ENCODE measurements around the gene SMIM3. TPM values are rescaled to one million over a fixed set of nuclear protein-coding genes. Genes with fewer than 3 reads are reported as not detected.

SMIM3 gene
- total and polyA plus RNA-seq, 4 donors, result 14.0 to 54.8 (median 17.0) TPM

- no peaks in the 10 kb centered on the region for H3K27me3 ChIP-seq (ENCODE audit: control insufficient read depth in 3 of 3, insufficient read depth in 3 of 3, low read length in 2 of 3)
- no peak for DNase-seq
- no peaks in the 10 kb centered on the region for H3K9me3 ChIP-seq (ENCODE audit: control insufficient read depth in 4 of 4, insufficient read depth in 3 of 4, low read length in 3 of 4)
- peaks cover 0 to 8% (median 3%) of the 10 kb centered on the region in 5 donors for H3K4me1 ChIP-seq (ENCODE audit: control insufficient read depth in 5 of 5, insufficient read depth in 5 of 5, low read length in 5 of 5)
- H3K4me3 ChIP-seq, result no peak overlapping the region
- H3K27ac ChIP-seq (ENCODE audit: low read depth in 1 of 2, low read length in 1 of 2), result no peak overlapping the region
- no peak for ATAC-seq (ENCODE audit: insufficient read depth, low FRiP score)
- H3K9ac ChIP-seq (ENCODE audit: insufficient read depth in 1 of 2, low read length in 2 of 2), result no peak overlapping the region
- peaks cover 7 to 32% (median 16%) of the 10 kb centered on the region in 4 donors for H3K36me3 ChIP-seq (ENCODE audit: control insufficient read depth in 4 of 4, insufficient read depth in 4 of 4, low read length in 4 of 4)
- WGBS, 2 donors, result 51 to 61% methylated on average over 2 of the region's 2 CpGs
- no peak for TF ChIP-seq CTCF (IDR thresholded peaks at IDR 0.05; ENCODE audit: control extremely low read depth, extremely low read depth)
Observed at GRCh38 chr5:150750469-150750868, 28.1 kb upstream of the SMIM3 start.

DNA sequence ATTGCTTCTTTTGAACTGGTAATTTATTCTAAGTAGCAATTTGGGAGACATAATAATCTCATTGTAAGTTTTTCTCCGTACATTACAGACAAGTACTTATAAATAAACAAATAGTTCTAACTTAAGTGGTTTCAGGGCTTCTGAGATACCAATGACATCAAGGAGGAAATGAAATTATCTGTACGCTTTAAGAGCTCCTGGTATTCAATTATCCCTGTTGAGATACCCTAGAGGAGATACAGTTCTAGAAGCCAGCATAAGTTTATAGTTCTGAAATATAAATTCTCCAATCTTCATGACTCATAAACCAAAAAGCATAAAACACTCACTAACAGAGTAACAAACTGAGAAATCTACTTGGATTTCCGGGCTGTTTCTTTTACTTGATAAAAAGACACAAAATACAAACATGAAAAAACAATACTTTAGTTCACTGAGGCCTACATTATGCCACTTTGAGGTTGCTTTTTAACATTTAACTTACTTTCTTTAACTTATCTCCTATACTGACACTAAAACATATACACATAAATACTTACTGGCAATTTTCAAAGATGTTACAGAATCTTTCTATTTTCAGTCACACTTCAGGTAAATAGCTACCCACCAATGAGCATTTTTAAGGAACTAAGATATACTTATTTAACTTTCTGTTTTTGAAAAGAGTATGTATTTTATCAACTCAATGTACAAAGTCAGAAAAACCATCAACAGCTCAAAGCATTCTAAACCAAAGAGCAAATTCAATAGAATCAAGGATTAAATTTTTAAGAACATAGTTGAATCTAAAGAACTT is 27.3 kb upstream of the SMIM3 start:
- ATAC-seq (ENCODE audit: insufficient read depth, low FRiP score) (no peak), DNase-seq (no peak)
- 43 to 66% methylated on average over 3 of the region's 3 CpGs for WGBS, 2 donors
- Histone ChIP-seq H3K9me3 (ENCODE audit: control insufficient read depth in 4 of 4, insufficient read depth in 3 of 4, low read length in 3 of 4) (no peaks in the 10 kb centered on the region), H3K27ac (ENCODE audit: low read depth in 1 of 2, low read length in 1 of 2) (no peak overlapping the region), H3K27me3 (ENCODE audit: control insufficient read depth in 3 of 3, insufficient read depth in 3 of 3, low read length in 2 of 3) (no peaks in the 10 kb centered on the region), H3K9ac (ENCODE audit: insufficient read depth in 1 of 2, low read length in 2 of 2) (no peak overlapping the region), H3K36me3 (ENCODE audit: control insufficient read depth in 4 of 4, insufficient read depth in 4 of 4, low read length in 4 of 4) (peaks cover 7 to 38% (median 18%) of the 10 kb centered on the region in 4 donors), H3K4me1 (ENCODE audit: control insufficient read depth in 5 of 5, insufficient read depth in 5 of 5, low read length in 5 of 5) (peaks cover 0 to 8% (median 3%) of the 10 kb centered on the region in 5 donors), H3K4me3 (no peak overlapping the region)
- no peak for TF ChIP-seq CTCF (IDR thresholded peaks at IDR 0.05; ENCODE audit: control extremely low read depth, extremely low read depth)

- no peak for TF ChIP-seq CTCF (IDR thresholded peaks at IDR 0.05; ENCODE audit: control extremely low read depth, extremely low read depth)
- H3K9me3 ChIP-seq (ENCODE audit: control insufficient read depth in 4 of 4, insufficient read depth in 3 of 4, low read length in 3 of 4), result no peaks in the 10 kb centered on the region
- no peak overlapping the region for H3K4me3 ChIP-seq
- H3K9ac ChIP-seq (ENCODE audit: insufficient read depth in 1 of 2, low read length in 2 of 2), result no peak overlapping the region
- 70 to 90% methylated on average over 5 of the region's 5 CpGs for WGBS, 2 donors
- peak; percentile 12 for ATAC-seq (ENCODE audit: insufficient read depth, low FRiP score)
- no peaks in the 10 kb centered on the region for H3K27me3 ChIP-seq (ENCODE audit: control insufficient read depth in 3 of 3, insufficient read depth in 3 of 3, low read length in 2 of 3)
- H3K36me3 ChIP-seq (ENCODE audit: control insufficient read depth in 4 of 4, insufficient read depth in 4 of 4, low read length in 4 of 4), result peaks cover 7 to 39% (median 18%) of the 10 kb centered on the region in 4 donors
- no peak overlapping the region for H3K27ac ChIP-seq (ENCODE audit: low read depth in 1 of 2, low read length in 1 of 2)
- DNase-seq, result no peak
- peaks cover 2 to 14% (median 3%) of the 10 kb centered on the region in 5 donors for H3K4me1 ChIP-seq (ENCODE audit: control insufficient read depth in 5 of 5, insufficient read depth in 5 of 5, low read length in 5 of 5)
Observed at GRCh38 chr5:150753463-150753862, 25.1 kb upstream of the SMIM3 start.
